Measurements from ENCODE around the gene WTIP.

DNA sequence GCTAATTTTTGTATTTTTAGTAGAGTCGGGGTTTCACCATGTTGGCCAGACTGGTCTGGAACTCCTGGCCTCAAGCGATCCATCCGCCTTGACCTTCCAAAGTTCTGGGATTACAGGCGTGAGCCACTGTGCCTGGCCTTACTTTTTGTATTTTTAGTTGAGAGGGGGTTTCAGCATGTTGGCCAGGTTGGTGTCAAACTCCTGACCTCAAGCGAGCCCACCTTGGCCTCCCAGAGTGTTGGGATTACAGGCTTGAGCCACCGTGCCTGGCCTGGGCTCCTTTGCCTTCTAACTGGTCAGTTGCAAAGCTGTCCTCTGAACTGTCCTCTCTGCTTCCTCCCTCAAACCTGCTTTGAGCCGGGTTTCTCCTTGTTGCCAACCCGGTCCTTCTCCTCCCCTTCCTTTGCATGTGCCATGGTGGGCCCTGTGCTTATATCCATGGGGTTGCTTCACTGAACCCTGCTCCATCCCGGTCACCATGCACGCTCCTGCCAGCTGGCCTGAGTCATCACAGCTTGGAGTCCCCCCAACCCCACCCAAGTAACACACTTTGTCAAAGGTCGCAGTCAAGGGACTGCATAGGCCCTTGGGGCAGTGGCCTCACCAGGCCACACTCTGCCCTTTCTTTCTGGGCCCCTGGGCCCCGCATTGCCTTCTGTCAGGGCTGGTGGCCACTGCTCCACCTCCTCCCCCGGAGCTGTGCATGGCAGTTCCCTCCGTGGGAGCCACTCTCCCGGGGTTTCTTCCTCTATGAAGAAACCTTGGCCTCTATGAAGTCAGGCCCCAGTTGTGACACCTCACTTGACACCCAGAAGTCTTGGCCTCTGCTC lies 21.2 kb downstream of the WTIP start:
- TF ChIP-seq, protein P1, sequence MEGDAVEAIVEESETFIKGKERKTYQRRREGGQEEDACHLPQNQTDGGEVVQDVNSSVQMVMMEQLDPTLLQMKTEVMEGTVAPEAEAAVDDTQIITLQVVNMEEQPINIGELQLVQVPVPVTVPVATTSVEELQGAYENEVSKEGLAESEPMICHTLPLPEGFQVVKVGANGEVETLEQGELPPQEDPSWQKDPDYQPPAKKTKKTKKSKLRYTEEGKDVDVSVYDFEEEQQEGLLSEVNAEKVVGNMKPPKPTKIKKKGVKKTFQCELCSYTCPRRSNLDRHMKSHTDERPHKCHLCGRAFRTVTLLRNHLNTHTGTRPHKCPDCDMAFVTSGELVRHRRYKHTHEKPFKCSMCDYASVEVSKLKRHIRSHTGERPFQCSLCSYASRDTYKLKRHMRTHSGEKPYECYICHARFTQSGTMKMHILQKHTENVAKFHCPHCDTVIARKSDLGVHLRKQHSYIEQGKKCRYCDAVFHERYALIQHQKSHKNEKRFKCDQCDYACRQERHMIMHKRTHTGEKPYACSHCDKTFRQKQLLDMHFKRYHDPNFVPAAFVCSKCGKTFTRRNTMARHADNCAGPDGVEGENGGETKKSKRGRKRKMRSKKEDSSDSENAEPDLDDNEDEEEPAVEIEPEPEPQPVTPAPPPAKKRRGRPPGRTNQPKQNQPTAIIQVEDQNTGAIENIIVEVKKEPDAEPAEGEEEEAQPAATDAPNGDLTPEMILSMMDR (IDR thresholded peaks at IDR 0.05) = no peak
- TF ChIP-seq EP300 (IDR thresholded peaks at IDR 0.05) (no peak), POLR2A (IDR thresholded peaks at IDR 0.05) (no peak)

Data from ovary (tissue), 3 donors.